H9 (cell line): ENCODE data around the gene FMO2. TPM values are rescaled to one million over a fixed set of nuclear protein-coding genes. Genes with fewer than 3 reads are reported as not detected.

Source experiments
- DNase-seq: peaks from one replicate; pipeline ENCODE4 v3.0.0-alpha.2; 2017
- H2AFZ ChIP-seq: one replicate; pipeline ENCODE4 v1.6.1; 2013; ENCODE audit warnings: mild to moderate bottlenecking, low read length, control low read depth, moderate library complexity
- H2AK5ac ChIP-seq: 2 replicates; pipeline ENCODE4 v1.6.1; 2013; ENCODE audit warnings: low read length, control low read depth, mixed read lengths; ENCODE audit not compliant: insufficient read length
- H2BK120ac ChIP-seq: one replicate; pipeline ENCODE4 v1.6.1; 2013; ENCODE audit warnings: low read depth, mild to moderate bottlenecking, low read length, control low read depth, inconsistent platforms; ENCODE audit not compliant: poor library complexity, severe bottlenecking
- H2BK12ac ChIP-seq: 2 replicates; pipeline ENCODE4 v1.6.1; 2013; ENCODE audit warnings: low read length, control low read depth, mixed read lengths, low read depth; ENCODE audit not compliant: insufficient read length
- H2BK15ac ChIP-seq: 2 replicates; pipeline ENCODE4 v1.6.1; 2013; ENCODE audit warnings: low read depth, low read length, control low read depth
- H2BK20ac ChIP-seq: one replicate; pipeline ENCODE4 v1.6.1; 2013; ENCODE audit warnings: low read depth, mild to moderate bottlenecking, low read length, control low read depth, inconsistent platforms; ENCODE audit not compliant: poor library complexity, severe bottlenecking
- H2BK5ac ChIP-seq: 2 replicates; pipeline ENCODE4 v1.6.1; 2013; ENCODE audit warnings: low read length, control low read depth, mixed read lengths; ENCODE audit not compliant: insufficient read length
- H3K14ac ChIP-seq: 2 replicates; pipeline ENCODE4 v1.6.1; 2013; ENCODE audit warnings: low read length, control low read depth; ENCODE audit not compliant: insufficient read depth
- H3K18ac ChIP-seq: 2 replicates; pipeline ENCODE4 v1.6.1; 2013; ENCODE audit warnings: low read depth, mild to moderate bottlenecking, mixed read lengths, low read length, control low read depth; ENCODE audit not compliant: insufficient read length
- H3K23ac ChIP-seq: 2 replicates; pipeline ENCODE4 v1.6.1; 2013; ENCODE audit warnings: low read length, control low read depth, mixed read lengths, low read depth; ENCODE audit not compliant: insufficient read length
- H3K23me2 ChIP-seq: 2 replicates; pipeline ENCODE4 v1.6.1; 2013; ENCODE audit warnings: low read depth, mild to moderate bottlenecking, mixed read lengths, low read length, control low read depth; ENCODE audit not compliant: insufficient read length, poor library complexity, severe bottlenecking
- H3K27ac ChIP-seq: 2 replicates; pipeline ENCODE4 v1.5.1; 2013; ENCODE audit warnings: low read length, control low read depth, mixed read lengths, low read depth; ENCODE audit not compliant: insufficient read length
- H3K27me3 ChIP-seq: 2 replicates; pipeline ENCODE4 v1.6.1; 2013; ENCODE audit warnings: low read length, control low read depth, inconsistent platforms; ENCODE audit not compliant: insufficient read depth
- H3K4ac ChIP-seq: 2 replicates; pipeline ENCODE4 v1.6.1; 2013; ENCODE audit warnings: low read depth, mild to moderate bottlenecking, control low read depth, inconsistent platforms, low read length, moderate library complexity
- H3K4me1 ChIP-seq: 2 replicates; pipeline ENCODE4 v1.6.1; 2013; ENCODE audit warnings: low read length, control low read depth, inconsistent platforms; ENCODE audit not compliant: insufficient read depth
- H3K4me2 ChIP-seq: 2 replicates; pipeline ENCODE4 v1.6.1; 2013; ENCODE audit warnings: low read length, control low read depth, mixed read lengths; ENCODE audit not compliant: insufficient read length, insufficient read depth
- H3K56ac ChIP-seq: 2 replicates; pipeline ENCODE4 v1.6.1; 2013; ENCODE audit warnings: low read depth, mild to moderate bottlenecking, mixed read lengths, low read length, control low read depth; ENCODE audit not compliant: insufficient read length
- H3K79me1 ChIP-seq: 2 replicates; pipeline ENCODE4 v1.6.1; 2013; ENCODE audit warnings: low read depth, mild to moderate bottlenecking, moderate library complexity, low read length, control low read depth, inconsistent platforms; ENCODE audit not compliant: insufficient read depth, poor library complexity, severe bottlenecking
- H3K79me2 ChIP-seq: 2 replicates; pipeline ENCODE4 v1.6.1; 2013; ENCODE audit warnings: low read length, control low read depth, inconsistent platforms; ENCODE audit not compliant: insufficient read depth
- H3K9ac ChIP-seq: 2 replicates; pipeline ENCODE4 v1.6.1; 2013; ENCODE audit warnings: low read length, control low read depth, mixed read lengths; ENCODE audit not compliant: insufficient read length; ENCODE audit errors: extremely low read depth
- H3K9me3 ChIP-seq: one replicate; pipeline ENCODE4 v1.6.1; 2013; ENCODE audit warnings: low read depth, low read length, inconsistent platforms; ENCODE audit not compliant: control insufficient read depth
- H3T11ph ChIP-seq: one replicate; pipeline ENCODE4 v1.6.1; 2013; ENCODE audit warnings: mild to moderate bottlenecking, low read length, control low read depth, inconsistent platforms
- H4K20me1 ChIP-seq: one replicate; pipeline ENCODE4 v1.6.1; 2013; ENCODE audit not compliant: control insufficient read depth, insufficient read length, insufficient read depth
- H4K5ac ChIP-seq: 2 replicates; pipeline ENCODE4 v1.6.1; 2013; ENCODE audit warnings: low read depth, mild to moderate bottlenecking, mixed read lengths, low read length, control low read depth; ENCODE audit not compliant: insufficient read length
- H4K8ac ChIP-seq: replicated peaks from 2 replicates; pipeline ENCODE4 v1.6.1; 2013; ENCODE audit warnings: low read length, control low read depth, mixed read lengths, low read depth; ENCODE audit not compliant: insufficient read length
- H4K91ac ChIP-seq: 2 replicates; pipeline ENCODE4 v1.6.1; 2013; ENCODE audit warnings: low read depth, mild to moderate bottlenecking, moderate library complexity, mixed read lengths, low read length, control low read depth; ENCODE audit not compliant: insufficient read length
- H3K27ac Mint-ChIP-seq, 3 experiments: 2 replicates in 2 of 3; 3 replicates in 1 of 3; pipeline ENCODE4 v1.8.0; 2020 to 2021; ENCODE audit warnings: mixed read lengths in 3 of 3, mild to moderate bottlenecking in 1 of 3, moderate library complexity in 1 of 3
- H3K27me3 Mint-ChIP-seq: 2 replicates; pipeline ENCODE4 v1.8.0; 2021; ENCODE audit warnings: low read depth, mild to moderate bottlenecking, moderate library complexity, mixed read lengths
- H3K36me3 Mint-ChIP-seq, 3 experiments: 2 replicates in 2 of 3; 3 replicates in 1 of 3; pipeline ENCODE4 v1.8.0; 2020 to 2021; ENCODE audit warnings: low read depth in 3 of 3, mixed read lengths in 3 of 3; ENCODE audit not compliant: insufficient read depth in 1 of 3
- H3K4me1 Mint-ChIP-seq, 2 experiments: 2 replicates each; pipeline ENCODE4 v1.8.0; 2020; ENCODE audit warnings: mixed read lengths in 2 of 2
- H3K4me3 Mint-ChIP-seq, 2 experiments: 2 replicates in 1 of 2; 3 replicates in 1 of 2; pipeline ENCODE4 v1.8.0; 2020 to 2021; ENCODE audit warnings: mild to moderate bottlenecking in 2 of 2, mixed read lengths in 2 of 2, moderate library complexity in 1 of 2
- H3K9me3 Mint-ChIP-seq, 2 experiments: 2 replicates in 1 of 2; 3 replicates in 1 of 2; pipeline ENCODE4 v1.8.0; 2020; ENCODE audit warnings: mild to moderate bottlenecking in 2 of 2, mixed read lengths in 2 of 2, moderate library complexity in 1 of 2
- CTCF ChIP-seq: fragments of 200-600 bp; sonication (generic); conservative IDR thresholded peaks from 3 replicates; pipeline ENCODE4 v1.8.0; 2021; ENCODE audit warnings: antibody characterized with exemption, mild to moderate bottlenecking
- WGBS: extraction: QIAGEN DNeasy Blood & Tissue Kit; methylation state at CpG from one replicate; pipeline ENCODE4 v1.1.7; 2013; ENCODE audit warnings: missing lambda C conversion rate, low lambda C conversion rate, mixed read lengths; ENCODE audit not compliant: insufficient read length; ENCODE audit errors: extremely low coverage; 5-methylcytosine and 5-hydroxymethylcytosine counted together
- total RNA-seq: library from RNA; stranded (reverse); gene quantifications from 2 replicates; pipeline ENCODE4 v1.2.1, GENCODE V29; 2021

Gene FMO2
- total RNA-seq, 1 experiment from 2014 or later = not detected

GRCh38 chr1:171180670-171181069 is 4.4 kb upstream of the FMO2 start:
- no peak overlapping the region for H2BK20ac ChIP-seq
- H3K79me2 ChIP-seq = no peaks in the 10 kb centered on the region
- no peak for DNase-seq
- no peak overlapping the region for H2AFZ ChIP-seq
- H3K9me3 Mint-ChIP-seq = no peaks in the 10 kb centered on the region
- no peak overlapping the region for H3K4me2 ChIP-seq
- no peak overlapping the region for H3K18ac ChIP-seq
- H3K9me3 ChIP-seq = no peaks in the 10 kb centered on the region
- H2BK15ac ChIP-seq = no peak overlapping the region
- WGBS = no CpG with 5 or more reads among the region's 2 CpGs
- TF ChIP-seq CTCF = no peak
- H3K27ac Mint-ChIP-seq = no peak overlapping the region
- H3K4me1 ChIP-seq = no peaks in the 10 kb centered on the region
- H3K27me3 Mint-ChIP-seq = no peaks in the 10 kb centered on the region
- H2BK5ac ChIP-seq = no peak overlapping the region
- no peak overlapping the region for H3T11ph ChIP-seq
- no peaks in the 10 kb centered on the region for H3K27me3 ChIP-seq
- no peak overlapping the region for H4K91ac ChIP-seq
- H3K14ac ChIP-seq = no peak overlapping the region
- H3K79me1 ChIP-seq = no peaks in the 10 kb centered on the region
- no peak overlapping the region for H2AK5ac ChIP-seq
- H3K27ac ChIP-seq = no peak overlapping the region
- no peak overlapping the region for H4K5ac ChIP-seq
- H3K4me3 Mint-ChIP-seq = no peak overlapping the region
- H4K8ac ChIP-seq = no peak overlapping the region
- no peak overlapping the region for H3K23ac ChIP-seq
- no peak overlapping the region for H3K4ac ChIP-seq
- H2BK12ac ChIP-seq = no peak overlapping the region
- no peak overlapping the region for H3K9ac ChIP-seq
- H3K56ac ChIP-seq = no peak overlapping the region
- H2BK120ac ChIP-seq = no peak overlapping the region
- H4K20me1 ChIP-seq = no peaks in the 10 kb centered on the region
- H3K4me1 Mint-ChIP-seq = peaks cover 4 to 6% of the 10 kb centered on the region in 2 experiments; a peak in 3 of 4 replicates
- no peaks in the 10 kb centered on the region for H3K36me3 Mint-ChIP-seq
- no peaks in the 10 kb centered on the region for H3K23me2 ChIP-seq
